OCI-LY7 (cell line): Measurements from ENCODE around the gene VPS13C. TPM values are rescaled to one million over a fixed set of nuclear protein-coding genes. Genes with fewer than 3 reads are reported as not detected.

Experiments
- BruUV-seq: library from RNA; stranded (reverse); fragments of 400-500 nt; replicated peaks from 2 replicates; lab custom pipeline; 2021; lab: Mats Ljungman, UMichigan
- CTCF ChIA-PET: fragments of 300-600 bp; sonication (Branson Sonifier 250); formaldehyde crosslinking; loops from one replicate; lab custom pipeline; 2022; ENCODE audit warnings: antibody characterized with exemption; ENCODE audit not compliant: unreplicated experiment; lab: Charles Lee
- POLR2A ChIA-PET: fragments of 300-600 bp; sonication (Branson Sonifier 250); formaldehyde crosslinking; loops from one replicate; lab custom pipeline; 2022; ENCODE audit warnings: antibody characterized with exemption; lab: Charles Lee
- DNase-seq: peaks from one replicate; pipeline ENCODE4 v3.0.0-alpha.2; 2015; ENCODE audit warnings: low spot score
- H2AFZ ChIP-seq: fragments of 200-600 bp; sonication (generic), shearing (Covaris generic); 2 replicates; pipeline ENCODE4 v1.6.1; 2014; ENCODE audit warnings: mild to moderate bottlenecking, antibody characterized with exemption, low read length, moderate library complexity
- H3K27ac ChIP-seq: fragments of 200-600 bp; sonication (generic); 2 replicates; pipeline ENCODE4 v1.5.1; 2014; ENCODE audit warnings: mixed run types, low read depth, mild to moderate bottlenecking, moderate library complexity, low read length, inconsistent platforms; ENCODE audit not compliant: poor library complexity, severe bottlenecking
- H3K36me3 ChIP-seq: fragments of 200-600 bp; sonication (generic); 2 replicates; pipeline ENCODE4 v1.6.1; 2014; ENCODE audit warnings: mild to moderate bottlenecking, antibody characterized with exemption, low read length, moderate library complexity, mixed read lengths; ENCODE audit not compliant: insufficient read depth
- H3K4me1 ChIP-seq: fragments of 200-600 bp; sonication (generic); 2 replicates; pipeline ENCODE4 v1.5.1; 2014; ENCODE audit warnings: mild to moderate bottlenecking, low read length; ENCODE audit not compliant: insufficient read depth, poor library complexity, severe bottlenecking
- H3K4me2 ChIP-seq: fragments of 200-600 bp; sonication (generic); 2 replicates; pipeline ENCODE4 v1.6.1; 2014; ENCODE audit warnings: mild to moderate bottlenecking, low read length
- H3K4me3 ChIP-seq: fragments of 200-600 bp; sonication (generic); 2 replicates; pipeline ENCODE4 v1.5.1; 2014; ENCODE audit warnings: mild to moderate bottlenecking, low read depth, low read length; ENCODE audit not compliant: poor library complexity, severe bottlenecking
- H3K79me2 ChIP-seq: fragments of 200-600 bp; sonication (generic); 2 replicates; pipeline ENCODE4 v1.6.1; 2016; ENCODE audit warnings: low read depth, mild to moderate bottlenecking, low read length, moderate library complexity, mixed read lengths; ENCODE audit not compliant: insufficient read depth
- H3K9me2 ChIP-seq: fragments of 200-600 bp; sonication (generic); 2 replicates; pipeline ENCODE4 v1.6.1; 2016; ENCODE audit warnings: mild to moderate bottlenecking, low read length, mixed read lengths; ENCODE audit not compliant: insufficient read depth
- H3K9me3 ChIP-seq: fragments of 200-600 bp; sonication (generic); 2 replicates; pipeline ENCODE4 v1.6.1; 2014; ENCODE audit warnings: mild to moderate bottlenecking, mixed run types, low read length, mixed read lengths
- H4K20me1 ChIP-seq: fragments of 200-600 bp; sonication (generic); 2 replicates; pipeline ENCODE4 v1.6.1; 2014; ENCODE audit warnings: mild to moderate bottlenecking, antibody characterized with exemption, low read length, moderate library complexity, mixed read lengths; ENCODE audit not compliant: insufficient read depth
- CTCF ChIP-seq: fragments of 200-600 bp; sonication (generic); conservative IDR thresholded peaks from 2 replicates; pipeline ENCODE4 v1.5.1; 2014; ENCODE audit warnings: mild to moderate bottlenecking, antibody characterized with exemption, low read length, moderate library complexity, mixed read lengths
- EZH2phosphoT487 ChIP-seq: fragments of 200-600 bp; sonication (generic); IDR thresholded peaks from 2 replicates; pipeline ENCODE4 v1.6.1; 2018; ENCODE audit warnings: low read depth, borderline replicate concordance, mild to moderate bottlenecking, mixed run types, antibody characterized with exemption, low read length, moderate library complexity, mixed read lengths
- intact Hi-C: fragments of 100-400 bp; cut with micrococcal nuclease; formaldehyde crosslinking; loops from one replicate; pipeline ENCODE4 v1.10.0; 2022; ENCODE audit not compliant: unreplicated experiment
- total RNA-seq, 2 experiments: library from RNA; depleted of rRNA in 1 of 2; stranded (reverse); fragments of >200 nt in 1 of 2; shearing (Covaris generic) in 1 of 2; gene quantifications; 2 replicates each; pipeline ENCODE4 v1.2.3, GENCODE V29; 2014 to 2022

The VPS13C gene
- total RNA-seq, 2 experiments from 2014 or later, result 44.4 to 60.6 TPM

- no peak overlapping the region for H3K27ac ChIP-seq
- H3K79me2 ChIP-seq, result no peaks in the 10 kb centered on the region
- H3K9me2 ChIP-seq, result no peaks in the 10 kb centered on the region
- POLR2A ChIA-PET, result interaction anchor here (0.6 kb wide), 1 partner anchor 64 kb away, joined by 3 read pairs; no protein-coding TSS in a partner anchor
- H3K4me3 ChIP-seq, result no peak overlapping the region
- no peak overlapping the region for H3K4me2 ChIP-seq
- no peaks in the 10 kb centered on the region for H3K9me3 ChIP-seq
- DNase-seq, result no peak
- TF ChIP-seq EZH2phosphoT487, result no peak
- no peak for TF ChIP-seq CTCF
- BruUV-seq, result TSS peak; percentile 47
- CTCF ChIA-PET, result no interaction called here
- intact Hi-C loops, result no loop called here
- peaks cover 8% of the 10 kb centered on the region for H3K36me3 ChIP-seq
- peaks cover 11% of the 10 kb centered on the region for H3K4me1 ChIP-seq
- no peak overlapping the region for H2AFZ ChIP-seq
- no peaks in the 10 kb centered on the region for H4K20me1 ChIP-seq
These were observed 207.1 kb downstream of the VPS13C start for GRCh38 chr15:61853195-61853594.

GRCh38 chr15:61851955-61852354 is 208.3 kb downstream of the VPS13C start:
- no peak overlapping the region for H3K4me2 ChIP-seq
- TF ChIP-seq EZH2phosphoT487 (no peak), CTCF (no peak)
- H3K9me3 ChIP-seq, result no peaks in the 10 kb centered on the region
- H3K4me3 ChIP-seq, result no peak overlapping the region
- ChIA-PET POLR2A (no interaction called here), CTCF (no interaction called here)
- H2AFZ ChIP-seq, result no peak overlapping the region
- H3K27ac ChIP-seq, result no peak overlapping the region
- no peak for DNase-seq
- peaks cover under 1% of the 10 kb centered on the region for H3K4me1 ChIP-seq
- H3K79me2 ChIP-seq, result no peaks in the 10 kb centered on the region
- intact Hi-C loops, result no loop called here
- no TSS peak for BruUV-seq
- peaks cover 8% of the 10 kb centered on the region for H3K36me3 ChIP-seq
- no peaks in the 10 kb centered on the region for H4K20me1 ChIP-seq
- H3K9me2 ChIP-seq, result no peaks in the 10 kb centered on the region

GRCh38 chr15:61849447-61849846 is 210.8 kb downstream of the VPS13C start:
- BruUV-seq, result no TSS peak
- Histone ChIP-seq H3K4me3 (no peak overlapping the region), H2AFZ (no peak overlapping the region), H4K20me1 (no peaks in the 10 kb centered on the region), H3K4me2 (no peak overlapping the region), H3K4me1 (no peaks in the 10 kb centered on the region), H3K27ac (no peak overlapping the region), H3K79me2 (no peaks in the 10 kb centered on the region), H3K9me3 (no peaks in the 10 kb centered on the region), H3K9me2 (no peaks in the 10 kb centered on the region), H3K36me3 (peaks cover 5% of the 10 kb centered on the region; the same call in 1 of the 2 replicates)
- ChIA-PET POLR2A (no interaction called here), CTCF (no interaction called here)
- intact Hi-C loops, result no loop called here
- no peak for DNase-seq
- no peak for TF ChIP-seq CTCF
- TF ChIP-seq EZH2phosphoT487, result no peak
